Esophagus muscularis mucosa (tissue), 4 donors: ENCODE results near the gene SKP1.
A peak's percentile ranks its signal among the peaks of the same experiment; 100 is the strongest.

Source experiments
- EP300 ChIP-seq: sonication (generic); formaldehyde crosslinking; IDR thresholded peaks from one replicate; pipeline ENCODE4 v1.6.1; 2017; ENCODE audit warnings: antibody characterized with exemption
- POLR2A ChIP-seq: fragments of 450-650 bp; IDR thresholded peaks from one replicate; pipeline ENCODE4 v1.6.1; 2017; ENCODE audit warnings: antibody characterized with exemption, moderate library complexity, mild to moderate bottlenecking, low read depth
- POLR2AphosphoS5 ChIP-seq, 2 donors: sonication (generic); formaldehyde crosslinking; IDR thresholded peaks; one replicate each; pipeline ENCODE4 v1.6.1; 2017; ENCODE audit warnings: antibody characterized with exemption in 2 of 2
- TF ChIP-seq, protein P1 (sequence below), 3 experiments: fragments of 200-600 bp in 2 of 3; fragments of 450-650 bp in 1 of 3; sonication (generic) in 2 of 3; IDR thresholded peaks; one replicate each; pipeline ENCODE4 v1.5.1; 2017 to 2019; ENCODE audit warnings: antibody characterized with exemption in 3 of 3, mild to moderate bottlenecking in 2 of 3, moderate library complexity in 1 of 3

DNA sequence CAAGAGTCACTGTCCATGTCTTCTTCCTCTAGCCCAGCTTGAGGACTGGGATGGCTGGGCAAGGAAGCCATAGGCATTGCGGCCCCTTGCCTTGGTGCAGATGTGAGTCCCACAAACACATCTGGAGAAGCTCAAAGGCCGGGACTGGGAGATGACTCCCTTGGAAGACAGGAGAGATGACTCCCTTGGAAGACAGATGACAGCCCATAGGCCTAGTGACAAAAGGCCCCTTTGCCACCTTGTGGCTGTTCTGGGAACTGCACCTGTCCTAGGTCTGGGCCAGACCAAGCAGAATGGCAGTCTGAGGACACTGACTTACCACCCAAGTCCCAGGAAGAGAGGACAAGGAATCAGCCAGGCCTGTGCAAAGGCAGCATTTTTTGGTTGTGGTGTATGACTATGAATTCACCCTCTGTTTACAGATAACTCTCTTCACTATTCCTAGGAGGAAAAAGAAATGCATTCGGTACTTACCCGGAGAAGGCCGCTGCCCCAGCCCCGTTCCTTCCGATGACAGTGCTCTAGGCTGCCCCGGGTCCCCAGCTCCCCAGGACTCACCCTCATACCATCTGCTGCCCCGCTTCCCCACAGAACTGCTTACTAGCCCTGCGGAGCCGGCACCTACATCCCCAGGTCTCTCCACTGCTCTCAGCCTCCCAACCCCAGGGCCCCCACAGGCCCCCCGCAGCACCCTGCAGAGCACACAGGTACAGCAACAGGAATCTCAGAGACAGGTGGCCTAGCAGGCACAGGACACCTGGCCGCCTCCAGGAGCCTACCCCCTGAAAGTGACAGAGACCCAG, 30.8 kb downstream of the SKP1 start:
- TF ChIP-seq POLR2A = no peak
- TF ChIP-seq, protein P1, sequence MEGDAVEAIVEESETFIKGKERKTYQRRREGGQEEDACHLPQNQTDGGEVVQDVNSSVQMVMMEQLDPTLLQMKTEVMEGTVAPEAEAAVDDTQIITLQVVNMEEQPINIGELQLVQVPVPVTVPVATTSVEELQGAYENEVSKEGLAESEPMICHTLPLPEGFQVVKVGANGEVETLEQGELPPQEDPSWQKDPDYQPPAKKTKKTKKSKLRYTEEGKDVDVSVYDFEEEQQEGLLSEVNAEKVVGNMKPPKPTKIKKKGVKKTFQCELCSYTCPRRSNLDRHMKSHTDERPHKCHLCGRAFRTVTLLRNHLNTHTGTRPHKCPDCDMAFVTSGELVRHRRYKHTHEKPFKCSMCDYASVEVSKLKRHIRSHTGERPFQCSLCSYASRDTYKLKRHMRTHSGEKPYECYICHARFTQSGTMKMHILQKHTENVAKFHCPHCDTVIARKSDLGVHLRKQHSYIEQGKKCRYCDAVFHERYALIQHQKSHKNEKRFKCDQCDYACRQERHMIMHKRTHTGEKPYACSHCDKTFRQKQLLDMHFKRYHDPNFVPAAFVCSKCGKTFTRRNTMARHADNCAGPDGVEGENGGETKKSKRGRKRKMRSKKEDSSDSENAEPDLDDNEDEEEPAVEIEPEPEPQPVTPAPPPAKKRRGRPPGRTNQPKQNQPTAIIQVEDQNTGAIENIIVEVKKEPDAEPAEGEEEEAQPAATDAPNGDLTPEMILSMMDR (IDR thresholded peaks at IDR 0.05) = peak; percentile 90 to 99 (median 90)
- peak in 1 of 2 donors; percentile 10 for TF ChIP-seq POLR2AphosphoS5 (IDR thresholded peaks at IDR 0.05)
- no peak for TF ChIP-seq EP300
